HG03135 (cell line): ENCODE measurements around the gene HTR7.
"Not testable (repeated sequence)": the region's sequence is repeated elsewhere in the genome, so short reads cannot be mapped to it uniquely, and the experiment has no call there.

Experiments used
- ATAC-seq: cut with Tn5 transposase; IDR thresholded peaks from one replicate; pipeline ENCODE4 v1.9.1; 2021; ENCODE audit warnings: mild to moderate bottlenecking, moderate library complexity; ENCODE audit not compliant: unreplicated experiment

Gene HTR7

DNA sequence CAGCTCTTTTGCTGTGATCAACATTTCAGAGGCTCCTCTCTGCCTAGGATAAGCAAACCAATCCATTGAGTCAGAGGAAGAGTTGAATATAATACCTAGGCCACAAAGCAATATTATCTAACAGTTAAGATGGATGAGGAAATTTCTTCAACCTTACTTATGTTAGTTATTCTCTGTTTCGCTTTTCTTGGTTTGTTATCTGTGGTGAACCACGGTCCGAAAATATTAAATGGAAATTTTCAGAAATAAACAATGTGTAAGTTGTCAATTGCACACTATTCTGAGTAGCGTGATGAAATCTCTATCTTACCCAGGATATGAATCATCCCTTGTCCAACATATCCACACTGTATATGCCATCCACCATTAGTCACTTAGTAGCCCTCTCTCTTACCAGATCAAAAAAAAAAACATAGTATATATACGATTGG, 1.5 kb upstream of the HTR7 start:
- ATAC-seq, result no peak

DNA sequence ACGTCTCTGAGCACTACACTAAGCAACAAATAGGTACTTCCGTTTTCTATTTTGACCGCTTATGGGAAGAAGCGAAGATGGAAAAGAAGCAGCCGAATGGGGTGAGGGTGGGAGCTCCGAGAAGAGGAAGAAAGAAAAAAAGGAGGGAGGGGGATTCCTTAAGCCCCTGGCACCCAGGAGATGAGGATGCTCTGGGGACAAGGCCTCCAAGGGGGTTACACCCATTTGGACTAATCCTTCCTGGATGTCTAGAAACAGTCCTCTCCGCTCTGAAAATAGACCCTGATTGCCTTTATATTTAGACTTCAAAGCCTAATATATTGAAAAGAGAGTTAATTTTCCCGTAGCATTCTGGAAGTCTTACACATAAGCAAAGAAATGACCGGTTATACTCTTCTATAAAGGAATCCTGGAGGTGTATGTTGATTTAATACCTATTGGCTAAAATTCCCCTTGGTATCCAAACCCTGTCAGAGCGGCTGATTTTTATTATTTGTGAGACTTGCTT, 676 bp upstream of the HTR7 start:
- no peak for ATAC-seq

DNA sequence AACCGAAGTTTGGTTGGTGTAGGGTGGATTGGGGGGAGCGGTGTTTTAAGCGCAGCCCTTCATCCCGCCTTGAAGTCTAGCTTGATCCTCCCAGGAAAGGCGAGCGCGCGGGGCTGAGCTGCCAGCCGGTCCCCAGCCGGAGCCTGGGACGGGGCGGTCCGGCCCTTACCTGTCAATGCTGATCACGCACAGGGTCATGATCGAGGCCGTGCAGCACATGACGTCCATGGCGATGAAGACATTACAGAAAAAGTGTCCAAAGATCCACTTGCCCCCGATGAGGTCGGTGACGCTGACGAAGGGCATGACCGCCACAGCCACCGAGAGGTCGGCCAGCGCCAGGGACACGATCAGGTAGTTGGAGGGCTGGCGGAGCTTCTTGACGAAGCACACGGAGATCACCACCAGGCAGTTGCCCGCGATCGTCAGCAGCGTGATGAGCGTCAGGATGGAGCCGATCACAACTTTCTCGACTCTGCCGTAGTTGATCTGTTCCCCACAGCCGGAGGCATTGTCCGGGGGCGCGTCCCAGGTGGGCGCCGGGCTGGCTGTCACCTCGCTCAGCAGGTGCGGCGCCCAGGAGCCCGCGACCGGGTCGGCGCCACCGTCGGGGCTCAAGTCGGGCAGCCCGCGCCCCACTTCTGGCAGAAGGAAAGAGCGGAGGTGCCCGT, 740 bp downstream of the HTR7 start:
- ATAC-seq, result no peak

DNA sequence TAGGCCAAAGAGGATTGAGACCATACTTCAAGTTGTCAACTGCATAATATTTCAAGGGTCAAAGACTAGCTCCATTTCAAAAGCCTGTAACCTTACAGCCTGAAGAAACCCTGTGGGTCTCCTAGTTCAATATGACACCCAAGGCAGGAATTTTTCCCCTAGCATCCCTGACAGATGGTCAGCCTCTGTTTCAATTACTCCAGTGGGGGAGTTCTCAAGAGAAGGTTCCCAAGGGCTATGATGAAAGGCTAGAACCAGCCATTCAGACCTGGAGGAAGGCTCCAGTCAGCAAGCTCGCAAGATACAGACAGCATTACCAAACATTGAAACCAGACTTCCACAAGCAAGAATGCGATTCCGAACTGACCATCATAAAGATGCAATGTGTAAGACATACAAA, 1.6 kb downstream of the HTR7 start:
- no peak for ATAC-seq

DNA sequence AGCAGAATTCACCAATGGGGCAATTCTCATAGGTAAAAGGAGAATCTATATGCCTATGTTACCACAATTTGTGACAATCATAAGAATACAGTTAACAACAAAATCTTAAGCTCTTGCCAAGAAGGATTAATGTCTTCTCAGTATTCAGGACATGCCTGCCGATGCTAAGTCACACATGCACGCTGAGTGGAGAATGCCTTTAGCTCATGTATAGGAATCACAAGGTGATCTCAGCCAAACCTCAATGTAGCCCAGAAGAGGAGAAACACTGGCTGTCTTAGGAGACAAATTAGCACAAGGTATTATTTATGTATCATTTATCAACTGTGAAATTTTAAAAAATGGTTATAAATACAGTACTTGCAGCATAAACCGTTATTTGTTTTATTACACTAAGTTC, 2.7 kb downstream of the HTR7 start:
- ATAC-seq, result no peak

DNA sequence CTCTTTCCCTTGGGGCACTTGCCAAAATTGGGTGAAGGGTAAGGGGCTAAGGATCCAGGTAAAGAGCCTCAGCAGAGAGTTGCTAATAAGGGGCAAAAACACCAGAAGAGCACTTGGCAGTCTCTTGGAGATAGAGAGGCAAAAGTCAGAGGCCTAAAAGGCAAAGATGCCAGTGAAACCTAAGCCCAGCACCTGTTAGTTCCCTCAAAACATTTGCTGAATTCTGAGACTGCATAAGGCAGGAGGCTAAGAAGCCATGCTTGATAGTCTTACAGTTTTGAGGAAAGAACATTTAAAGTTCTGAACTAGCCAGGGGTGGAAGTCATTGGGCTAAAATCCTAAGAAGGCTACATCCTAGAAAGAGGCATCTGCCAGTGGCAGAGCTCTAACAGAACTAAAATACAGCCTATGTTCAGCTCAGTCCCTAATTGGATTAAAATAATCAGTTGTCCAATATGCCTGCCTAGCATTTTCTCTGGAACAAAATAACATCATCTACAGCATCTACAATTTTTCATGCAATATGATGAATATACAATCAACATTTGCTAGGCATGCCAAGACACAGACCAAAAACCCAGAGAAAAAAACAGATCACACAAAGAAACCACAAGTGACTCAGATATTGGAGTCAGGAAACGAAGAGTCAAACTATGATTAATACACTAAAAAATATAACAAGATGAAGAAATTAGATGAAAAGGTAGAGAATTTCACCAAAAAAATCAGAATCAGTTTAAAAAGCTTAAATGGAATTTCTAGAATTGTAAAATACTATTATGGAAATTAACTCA, 7.7 kb downstream of the HTR7 start:
- ATAC-seq, result no peak

DNA sequence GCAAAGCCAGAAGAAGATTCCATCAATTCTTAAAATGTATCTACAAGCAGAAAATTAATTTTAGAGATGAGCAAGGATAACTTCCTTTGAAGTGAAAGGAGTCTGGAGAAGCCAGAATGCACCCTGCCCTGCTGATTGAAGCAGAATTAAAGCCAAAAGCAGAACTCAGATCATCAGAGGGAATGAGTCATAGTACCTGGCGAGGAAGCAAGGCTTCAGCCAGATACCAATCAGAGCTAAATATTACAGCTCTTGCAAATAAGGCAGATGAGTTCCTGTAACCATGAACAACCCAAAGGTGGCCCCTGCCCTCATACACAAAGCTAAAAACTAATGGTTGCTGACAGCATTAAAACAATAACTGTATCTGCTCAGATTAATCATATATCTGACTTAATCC, 10.4 kb downstream of the HTR7 start:
- no peak for ATAC-seq

DNA sequence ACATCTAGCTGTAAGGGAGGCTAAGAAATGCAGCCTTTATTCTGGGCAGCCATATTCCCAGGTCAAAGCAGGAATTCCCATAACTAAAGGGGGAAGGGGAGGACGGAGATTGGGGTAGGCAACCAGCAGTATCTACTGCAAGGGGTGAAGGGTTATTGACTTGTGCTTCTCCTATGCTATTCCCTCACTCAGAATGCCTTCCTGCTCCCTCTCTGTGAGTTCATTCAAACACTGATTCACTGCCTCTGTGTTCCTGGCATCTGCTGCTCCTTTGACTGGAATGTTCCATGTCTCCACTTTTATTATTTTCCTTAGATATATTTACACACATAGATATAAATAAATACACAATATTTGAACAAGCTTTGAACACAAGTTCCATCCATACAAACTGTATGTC, 11.1 kb downstream of the HTR7 start:
- no peak for ATAC-seq

DNA sequence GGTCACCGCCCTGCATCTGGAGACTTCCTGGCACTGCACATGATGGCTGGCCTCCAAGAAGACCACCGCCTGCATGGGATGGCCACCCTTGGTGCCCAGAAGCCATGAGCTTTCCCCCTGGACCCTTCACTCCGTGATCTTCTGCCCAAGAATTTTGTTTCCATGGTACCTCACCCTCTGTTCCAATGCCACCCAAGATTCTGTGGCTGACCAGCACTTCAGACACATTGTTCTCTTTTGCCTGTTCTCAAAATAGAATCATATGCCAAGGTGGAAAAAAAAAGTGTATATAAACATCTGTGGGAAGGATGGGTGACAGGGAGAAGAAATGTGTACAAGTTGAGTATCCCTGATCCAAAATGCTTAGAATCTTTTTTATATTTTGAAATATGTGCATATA, 12.1 kb downstream of the HTR7 start:
- no peak for ATAC-seq

DNA sequence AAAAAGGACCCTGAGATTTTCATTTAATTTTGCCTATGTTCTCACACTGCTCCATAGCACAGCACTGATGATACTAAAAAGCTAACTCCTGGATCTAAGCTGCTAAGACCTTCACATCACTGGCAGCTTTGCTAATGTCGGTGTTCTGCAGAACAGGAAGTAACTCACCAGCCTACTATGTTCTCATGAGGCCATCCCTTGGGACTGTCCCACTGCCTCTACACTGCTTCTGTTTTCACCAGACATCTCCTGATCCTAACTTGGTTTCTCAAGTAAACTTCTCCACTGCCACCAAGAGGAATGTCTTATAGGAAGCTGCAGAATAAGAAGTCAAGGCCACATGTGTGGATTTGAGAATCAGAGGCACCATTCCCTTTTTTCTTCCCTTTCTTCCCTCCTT, 15.1 kb downstream of the HTR7 start:
- no peak for ATAC-seq

DNA sequence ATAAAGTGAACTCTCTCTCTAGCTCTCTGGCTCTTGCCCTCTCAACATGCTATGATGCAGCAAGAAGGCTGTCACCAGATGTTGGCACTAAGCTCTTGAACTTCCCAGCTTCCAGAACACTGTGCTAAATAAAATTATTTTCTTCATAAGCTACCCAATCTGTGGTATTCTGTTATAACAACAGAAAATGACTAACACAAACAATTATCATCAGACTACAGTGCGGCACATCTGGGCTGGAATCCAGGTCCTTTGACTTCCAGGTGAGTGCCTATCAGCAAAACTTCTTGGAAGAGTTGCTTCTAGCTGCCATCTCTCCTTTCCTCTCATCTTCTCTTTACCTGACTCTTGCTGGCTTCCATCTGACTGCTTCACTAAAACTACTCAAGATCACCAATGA, 20.4 kb downstream of the HTR7 start:
- ATAC-seq, result no peak

DNA sequence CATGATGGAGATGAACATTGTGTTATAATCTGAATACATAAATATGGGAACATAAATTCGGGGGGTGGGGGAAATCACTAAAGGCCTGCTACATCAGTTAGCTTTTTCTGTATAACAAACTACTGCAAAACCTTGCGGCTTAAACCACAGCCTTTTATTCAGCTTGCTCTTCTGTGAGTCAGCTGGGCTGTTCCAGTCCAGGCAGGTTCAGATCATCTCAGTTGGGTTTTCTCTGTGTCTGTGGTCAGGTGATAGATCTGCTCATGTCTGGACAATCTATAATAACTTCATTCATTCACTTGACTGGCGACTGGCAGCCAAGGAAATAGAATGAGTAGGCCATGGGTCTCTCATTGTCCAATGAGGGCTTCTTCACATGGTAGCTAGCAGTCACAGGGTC, 23.5 kb downstream of the HTR7 start:
- ATAC-seq, result no peak

DNA sequence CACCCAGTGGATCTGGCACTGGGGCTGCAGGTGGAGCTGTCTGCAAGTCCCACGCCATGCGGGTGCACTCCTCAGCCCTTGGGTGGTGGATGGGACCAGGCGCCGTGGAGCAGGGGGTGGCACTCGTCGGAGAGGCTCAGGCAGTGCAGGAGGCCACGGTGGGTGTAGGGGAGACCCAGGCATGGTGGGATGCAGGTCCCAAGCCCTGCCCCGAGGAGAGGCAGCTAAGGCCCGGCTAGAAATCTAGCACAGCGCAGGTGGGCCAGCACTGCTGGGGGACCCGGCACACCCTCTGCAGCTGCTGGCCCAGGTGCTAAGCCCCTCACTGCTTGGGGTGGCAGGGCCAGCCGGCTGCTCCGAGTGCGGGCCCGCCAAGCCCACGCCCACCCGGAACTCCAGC, 25.7 kb downstream of the HTR7 start:
- no peak for ATAC-seq

DNA sequence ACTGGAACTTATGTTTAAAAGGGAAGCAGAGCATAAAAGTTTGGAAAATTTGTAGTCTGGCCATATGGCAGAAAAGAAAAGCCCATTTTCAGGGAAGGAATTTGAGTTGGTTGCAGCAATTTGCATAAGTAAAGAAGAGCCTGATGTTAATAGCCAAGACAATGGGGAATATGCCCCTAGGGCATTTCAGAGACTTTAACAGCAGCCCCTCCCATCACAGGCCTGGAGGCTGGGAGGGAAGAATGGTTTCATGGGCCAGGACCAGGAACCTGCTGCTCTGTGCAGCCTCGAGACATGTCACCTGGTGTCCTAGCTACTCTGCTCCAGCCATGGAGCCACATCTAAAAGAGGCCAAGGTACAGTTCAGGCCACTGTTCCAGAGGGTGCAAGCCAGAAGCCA, 35.3 kb downstream of the HTR7 start:
- no peak for ATAC-seq

DNA sequence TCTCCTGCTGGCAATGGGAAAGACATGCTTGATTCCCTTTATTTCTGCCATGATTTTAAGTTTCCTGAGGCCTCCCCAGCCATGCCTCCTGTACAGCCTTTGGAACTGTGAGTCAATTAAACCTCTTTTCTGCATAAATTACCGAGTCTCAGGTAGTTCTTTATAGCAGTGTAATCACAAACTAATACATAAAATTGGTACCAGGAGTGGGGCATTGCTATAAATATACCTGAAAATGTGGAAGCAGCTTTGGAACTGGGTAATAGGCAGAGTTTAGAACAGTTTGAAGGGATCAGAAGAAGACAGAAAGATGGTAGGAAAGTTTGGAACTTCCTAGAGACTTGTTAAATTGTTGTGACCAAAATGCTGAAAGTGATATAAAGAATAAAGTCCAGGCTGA, 36.0 kb downstream of the HTR7 start:
- not testable (repeated sequence) for ATAC-seq

DNA sequence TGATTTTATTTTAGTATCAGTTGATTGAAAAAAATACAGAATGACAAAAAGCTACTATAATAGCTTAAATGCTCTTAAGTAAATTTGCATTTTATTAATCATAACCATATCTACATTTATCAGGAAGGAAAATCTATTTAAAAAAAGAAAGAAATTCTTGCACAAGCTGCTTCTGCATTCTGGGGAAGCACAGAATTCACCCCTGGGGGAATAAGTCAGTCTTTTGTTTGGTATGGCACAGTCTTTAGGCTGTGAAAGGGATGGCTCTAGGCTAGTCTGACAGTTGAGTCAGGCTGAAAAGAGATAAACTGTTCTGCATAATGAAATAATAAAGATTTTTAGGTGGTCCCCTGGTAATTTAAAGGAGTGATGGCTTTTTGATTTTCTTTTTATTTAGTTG, 37.9 kb downstream of the HTR7 start:
- ATAC-seq, result no peak

DNA sequence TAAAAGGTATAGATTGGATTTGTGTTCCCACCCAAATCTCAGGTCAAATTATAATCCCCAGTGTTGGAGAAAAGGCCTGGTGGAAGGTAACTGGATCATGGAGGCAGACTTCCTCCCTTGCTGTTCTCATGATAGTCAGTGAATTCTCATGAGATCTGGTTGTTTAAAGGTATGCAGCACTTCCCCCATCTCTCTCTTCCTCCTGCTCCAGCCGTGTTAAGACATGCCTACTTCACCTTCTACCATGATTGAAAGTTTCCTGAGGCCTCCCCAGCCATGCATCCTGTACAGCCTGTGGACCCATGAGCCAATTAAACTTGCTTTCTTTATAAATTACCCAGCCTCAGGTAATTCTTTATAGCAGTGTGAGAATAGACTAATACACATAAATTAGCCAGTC, 39.1 kb downstream of the HTR7 start:
- ATAC-seq, result no peak

DNA sequence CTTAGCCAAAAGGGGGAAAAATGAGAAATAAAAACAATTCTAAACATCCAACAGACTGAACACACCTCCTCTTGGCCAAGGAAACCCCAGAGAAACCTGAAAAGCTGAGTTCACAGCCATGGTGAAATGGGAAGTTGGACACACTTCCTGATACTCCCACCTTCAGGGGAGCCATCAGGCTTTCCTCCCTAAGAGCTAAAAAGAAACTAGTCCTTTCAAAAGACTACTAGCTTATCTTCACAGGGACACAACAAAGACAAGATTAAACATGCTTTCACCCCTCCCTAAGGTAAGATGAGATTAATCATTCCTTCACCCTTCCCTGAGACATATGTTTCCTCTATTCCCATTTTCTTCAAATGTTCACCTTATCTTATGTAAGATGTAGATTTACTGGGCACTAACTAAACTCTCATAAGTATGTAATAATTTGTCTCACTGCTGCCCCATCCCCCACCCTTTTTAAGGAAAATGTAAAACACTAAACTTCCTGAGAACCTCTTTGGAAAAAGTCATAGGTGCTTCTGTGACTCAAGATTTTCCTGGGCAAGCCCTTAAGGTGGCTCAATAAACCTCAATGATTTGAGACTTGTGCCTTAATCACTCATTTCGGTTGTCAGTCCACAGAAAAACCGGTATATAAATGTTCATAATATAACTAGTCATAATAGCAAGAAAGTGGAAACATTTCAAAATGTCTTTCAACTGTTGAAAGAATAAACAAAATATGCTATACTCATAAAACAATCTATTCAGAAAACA, 40.5 kb downstream of the HTR7 start:
- no peak for ATAC-seq

DNA sequence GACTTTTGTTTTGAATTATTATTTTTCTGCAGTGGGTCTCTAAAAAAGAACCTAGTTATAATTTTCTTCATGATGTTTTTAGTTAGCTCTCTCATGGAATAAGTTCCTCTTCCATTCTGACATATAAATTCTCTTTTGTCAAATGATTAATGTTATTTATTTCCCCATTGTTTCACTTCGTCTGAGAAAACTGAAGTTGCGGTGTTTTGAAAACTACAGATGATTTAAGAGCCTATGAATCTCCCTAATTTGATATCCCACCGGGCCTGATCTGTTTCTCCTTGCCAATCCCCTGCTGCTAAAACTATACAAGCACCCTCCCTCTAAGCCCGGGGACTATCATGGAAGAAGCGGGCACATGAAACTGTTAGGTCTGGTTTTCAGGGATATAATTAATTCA, 41.4 kb downstream of the HTR7 start:
- ATAC-seq, result no peak

DNA sequence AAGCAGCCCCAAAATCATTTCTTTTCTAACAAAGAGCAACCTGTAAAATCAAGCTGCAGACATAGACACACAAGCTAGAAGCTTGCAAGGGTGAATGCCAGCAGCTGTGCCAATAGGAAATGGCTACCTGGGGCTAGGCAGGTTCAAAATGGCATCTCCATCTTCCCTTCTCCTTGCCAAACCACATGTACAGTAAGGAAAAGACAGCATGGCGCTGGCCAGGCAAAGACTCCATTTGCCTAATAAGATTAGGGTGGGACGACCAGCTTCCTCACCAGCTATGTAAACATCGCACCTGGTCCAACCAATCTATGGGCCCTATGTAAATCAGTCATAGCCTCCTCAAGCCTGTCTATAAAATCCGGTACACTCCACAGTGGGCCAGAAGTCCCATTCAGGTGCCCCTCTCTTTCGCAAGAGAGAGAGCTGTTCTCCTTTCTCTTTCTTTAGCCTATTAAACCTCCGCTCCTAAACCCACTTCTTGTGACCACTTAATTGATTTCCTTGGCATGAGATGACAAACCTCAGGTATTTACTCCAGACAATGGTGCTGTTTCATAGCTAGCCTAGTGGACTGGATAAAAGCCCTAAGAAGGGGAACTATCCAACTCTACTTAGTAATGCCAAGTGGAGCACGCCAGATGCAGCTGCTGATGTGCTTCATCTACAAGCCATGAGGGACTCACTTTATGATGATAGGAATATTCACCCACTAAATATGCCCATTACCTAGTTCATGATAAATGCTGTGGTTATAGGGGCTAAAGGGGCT, 44.1 kb downstream of the HTR7 start:
- ATAC-seq, result no peak

DNA sequence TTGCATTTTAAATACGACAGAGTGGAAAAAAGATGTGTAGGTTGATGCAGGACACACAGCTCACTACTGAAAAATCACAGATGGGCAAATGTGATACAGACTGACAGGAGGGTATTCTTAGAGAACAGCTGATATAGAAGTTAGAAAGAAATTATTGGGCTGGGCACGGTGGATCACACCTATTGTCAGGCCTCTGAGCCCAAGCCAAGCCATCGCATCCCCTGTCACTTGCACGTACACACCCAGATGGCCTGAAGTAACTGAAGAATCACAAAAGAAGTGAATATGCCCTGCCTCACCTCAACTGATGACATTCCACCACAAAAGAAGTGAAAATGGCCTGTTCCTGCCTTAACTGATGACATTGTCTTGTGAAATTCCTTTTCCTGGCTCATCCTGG, 50.7 kb downstream of the HTR7 start:
- not testable (repeated sequence) for ATAC-seq
